ENCODE measurements around the gene ZNF559.
"Not testable (repeated sequence)": the region's sequence is repeated elsewhere in the genome, so short reads cannot be mapped to it uniquely, and the experiment has no call there.

The ZNF559 gene

DNA sequence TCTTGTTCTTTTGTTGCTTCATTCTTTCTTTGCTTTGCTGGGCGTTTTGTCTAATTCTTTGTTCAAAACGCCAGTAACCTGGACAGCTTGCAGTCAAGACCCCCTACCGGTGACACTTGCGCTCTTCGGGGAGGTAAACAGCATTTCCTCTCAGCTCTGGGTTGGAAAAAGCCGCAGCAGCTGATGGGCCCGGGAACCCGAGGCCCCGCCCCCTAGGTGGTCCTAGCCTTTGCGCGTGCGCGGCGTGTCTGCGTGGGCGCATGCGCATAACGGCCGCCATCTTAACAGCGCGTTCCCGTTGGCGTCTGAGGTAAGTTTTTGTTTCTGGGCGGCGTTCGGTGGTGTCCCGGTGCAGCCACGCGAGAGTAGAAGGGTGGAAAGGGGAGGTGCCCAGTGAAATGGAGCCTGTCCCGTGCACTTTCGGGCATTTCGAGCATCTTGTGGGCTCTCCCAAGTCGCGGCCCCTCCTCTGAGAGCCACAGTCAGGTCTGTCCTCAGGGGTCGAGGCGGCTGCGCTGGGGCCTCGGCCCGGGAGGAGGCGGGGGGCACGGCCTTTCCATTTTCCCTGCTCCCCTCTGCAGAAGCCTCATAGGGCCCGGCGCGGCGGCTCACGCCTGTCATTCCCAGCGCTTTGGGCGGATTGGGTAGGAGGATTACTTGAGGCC is at the start of gene ZNF559:
ZNF559 (plus strand) TSS at position 261 of the 665 bp plus-strand sequence. CDS start 14,371 bp downstream, outside the sequence.
- DNase-seq, result peak; percentile 67

DNA sequence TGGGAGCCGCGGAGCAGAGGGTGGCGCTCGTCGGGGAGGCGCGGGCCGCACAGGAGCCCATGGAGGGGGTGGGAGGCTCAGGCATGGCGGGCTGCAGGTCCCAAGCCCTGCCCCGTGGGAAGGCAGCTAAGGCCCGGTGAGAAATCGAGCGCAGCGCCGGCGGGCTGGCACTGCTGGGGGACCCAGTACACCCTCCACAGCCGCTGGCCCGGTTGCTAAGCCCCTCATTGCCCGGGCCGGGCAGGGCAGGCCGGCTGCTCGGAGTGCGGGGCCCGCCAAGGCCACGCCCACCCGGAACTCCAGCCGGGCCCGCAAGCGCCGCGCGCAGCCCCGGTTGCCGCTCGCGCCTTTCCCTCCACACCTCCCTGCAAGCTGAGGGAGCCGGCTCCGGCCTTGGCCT is 40.5 kb upstream of the ZNF559 start:
- DNase-seq, result not testable (repeated sequence)

DNA sequence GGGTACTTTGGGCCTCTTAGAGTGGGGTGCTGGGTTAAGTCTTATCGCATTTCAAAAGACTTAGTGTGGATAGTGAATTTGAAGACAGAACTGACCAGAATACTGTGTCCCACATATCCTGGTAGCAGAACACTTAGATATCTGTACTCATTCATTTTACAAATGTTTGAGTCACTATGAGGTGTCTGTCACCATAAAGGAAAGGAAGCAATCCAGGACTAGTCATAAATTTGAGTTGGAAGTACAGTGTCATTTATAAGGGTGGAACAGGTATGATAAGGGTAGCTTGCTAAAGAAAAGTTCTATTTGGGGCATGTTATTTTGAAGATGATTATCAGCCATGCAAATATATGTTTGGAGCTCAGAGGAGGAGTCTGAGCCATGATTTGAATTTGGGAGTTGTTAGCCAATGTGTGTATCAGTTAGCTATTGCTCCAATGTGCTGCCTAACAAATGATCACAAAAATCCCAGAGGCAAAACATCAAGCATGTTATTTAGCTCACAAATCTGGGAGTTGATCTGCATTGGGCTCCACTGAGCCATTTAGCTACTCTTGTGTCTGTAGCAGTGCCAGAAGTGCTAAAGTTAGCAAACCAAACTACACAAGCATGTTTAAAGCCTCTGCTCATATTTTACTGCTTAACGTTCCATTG is 34.6 kb upstream of the ZNF559 start:
- no peak for DNase-seq

DNA sequence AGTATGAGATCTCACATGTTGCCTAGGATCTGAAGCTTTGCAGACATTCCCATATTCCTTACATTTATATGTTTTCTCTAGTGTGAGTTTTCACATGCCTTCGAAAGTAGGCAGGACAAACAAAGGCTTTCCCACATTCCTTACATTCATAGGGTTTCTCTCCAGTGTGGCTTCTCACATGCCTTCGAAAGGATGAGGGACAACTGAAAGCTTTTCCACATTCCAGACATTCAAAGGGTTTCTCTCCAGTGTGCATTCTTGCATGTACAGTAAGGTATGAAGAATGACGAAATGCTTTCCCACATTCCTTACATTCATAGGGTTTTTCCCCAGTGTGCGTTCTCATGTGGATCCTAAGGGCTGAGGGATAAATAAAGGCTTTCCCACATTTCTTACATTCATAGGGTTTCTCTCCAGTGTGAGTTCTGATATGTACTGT is 28.5 kb upstream of the ZNF559 start:
- no peak for DNase-seq

DNA sequence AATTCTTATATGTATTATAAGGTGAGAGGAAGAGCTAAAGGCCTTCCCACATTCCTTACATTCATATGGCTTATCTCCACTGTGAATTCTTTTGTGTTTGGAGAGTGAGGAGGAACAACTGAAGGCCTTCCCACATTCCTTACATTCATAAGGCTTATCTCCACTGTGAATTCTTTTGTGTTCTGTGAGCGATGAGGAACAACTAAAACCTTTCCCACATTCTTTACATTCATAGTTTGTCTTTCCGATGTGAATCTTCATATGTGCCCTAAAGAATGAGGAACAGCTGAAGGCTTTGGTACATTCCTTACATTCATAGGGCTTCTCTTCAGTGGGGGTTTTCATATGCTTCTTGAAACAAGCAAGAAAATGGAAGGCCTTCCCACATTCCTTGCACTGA is 27.6 kb upstream of the ZNF559 start:
- DNase-seq, result no peak

DNA sequence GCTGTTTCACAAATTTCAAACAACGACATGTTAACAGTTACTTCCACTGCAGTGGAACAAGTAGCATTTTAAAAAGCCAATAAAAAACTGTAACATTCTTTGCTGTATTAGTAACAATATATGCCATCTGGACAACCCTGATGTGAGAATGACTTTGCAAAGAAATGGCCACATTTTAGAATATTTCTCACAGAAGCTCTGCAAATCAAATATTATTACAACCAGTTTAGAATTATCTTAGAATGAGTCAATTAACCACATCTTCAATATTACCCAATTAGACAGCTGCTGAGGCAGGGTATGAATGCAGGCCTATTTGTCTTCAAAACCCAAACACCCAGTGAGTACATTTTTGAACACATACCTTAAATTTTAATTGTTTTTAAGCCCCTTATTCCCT is 17.5 kb upstream of the ZNF559 start:
- DNase-seq, result no peak

DNA sequence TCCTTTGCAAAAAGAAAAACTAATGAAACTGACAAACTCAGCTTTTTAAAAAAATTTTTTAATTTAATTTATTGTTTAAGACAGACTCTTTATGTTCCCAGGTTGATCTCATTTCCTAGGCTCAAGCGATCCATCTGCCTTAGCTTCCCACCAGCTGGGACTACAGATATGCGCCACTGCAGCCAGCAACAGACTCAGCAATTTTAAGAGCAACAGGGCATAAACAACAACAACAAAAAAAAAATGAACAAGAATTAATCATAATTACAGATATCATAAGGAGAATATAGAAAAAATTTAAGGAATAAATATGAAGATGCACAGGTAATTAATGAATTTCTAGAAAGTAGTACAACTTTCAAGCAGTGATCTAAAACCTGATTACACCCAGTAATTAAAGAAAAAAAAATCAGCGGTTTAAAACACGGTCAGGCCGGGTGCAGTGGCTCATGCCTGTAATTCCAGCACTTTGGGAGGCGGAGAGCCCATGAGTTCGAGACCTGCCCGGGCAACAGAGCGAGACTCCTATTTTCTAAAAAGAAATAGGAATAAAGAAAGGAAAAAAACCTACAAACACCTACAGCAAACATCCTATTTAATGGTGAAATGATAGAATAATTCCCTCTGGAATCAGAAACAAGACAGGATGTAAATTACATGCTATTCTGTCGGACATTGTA is 15.7 kb upstream of the ZNF559 start:
- DNase-seq, result no peak

DNA sequence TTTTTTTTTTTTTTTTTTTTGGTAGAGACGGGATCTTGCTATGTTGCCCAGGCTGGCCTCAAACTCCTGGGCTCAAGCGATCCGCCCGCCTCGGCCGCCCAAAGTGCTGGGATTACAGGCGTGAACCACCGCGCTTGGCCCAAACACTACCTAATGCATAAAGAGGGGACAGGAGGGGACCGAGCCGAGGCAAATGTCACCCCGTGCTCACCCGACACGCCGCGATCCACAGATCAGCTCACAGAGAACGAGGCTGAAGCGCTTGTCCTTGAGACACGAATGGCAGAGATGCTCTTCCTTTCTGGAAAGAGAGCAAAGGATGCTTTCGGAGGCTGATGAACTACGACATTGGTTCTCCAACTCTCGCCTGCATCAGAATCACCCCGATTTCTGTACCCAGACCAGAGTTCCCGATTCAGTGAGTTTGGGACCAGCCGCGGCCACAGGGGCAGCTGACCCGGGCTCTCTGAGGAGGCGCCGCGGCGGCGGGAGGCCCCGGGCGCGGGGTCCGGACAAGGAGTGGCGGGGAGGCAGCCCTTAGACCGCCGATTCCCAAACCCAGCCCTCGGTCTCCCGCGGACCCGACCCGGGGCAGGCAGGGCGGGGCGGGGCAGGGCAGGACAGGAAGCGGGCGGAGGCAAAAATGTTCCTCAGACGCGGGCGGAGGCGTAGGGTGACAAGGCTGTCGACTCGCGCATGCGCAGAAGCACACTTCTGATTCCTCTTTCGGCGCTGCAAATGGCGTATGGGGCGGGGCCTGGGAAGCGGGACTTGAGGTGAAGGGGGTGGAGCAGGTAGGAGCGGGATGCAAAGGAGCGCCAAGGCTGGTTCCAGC is 14.6 kb upstream of the ZNF559 start, which contains the start of gene ZNF699:
ZNF699 (minus strand) TSS at position 700 of the 835 bp plus-strand sequence. CDS start 4,719 bp downstream, outside the sequence.
- no peak for DNase-seq

DNA sequence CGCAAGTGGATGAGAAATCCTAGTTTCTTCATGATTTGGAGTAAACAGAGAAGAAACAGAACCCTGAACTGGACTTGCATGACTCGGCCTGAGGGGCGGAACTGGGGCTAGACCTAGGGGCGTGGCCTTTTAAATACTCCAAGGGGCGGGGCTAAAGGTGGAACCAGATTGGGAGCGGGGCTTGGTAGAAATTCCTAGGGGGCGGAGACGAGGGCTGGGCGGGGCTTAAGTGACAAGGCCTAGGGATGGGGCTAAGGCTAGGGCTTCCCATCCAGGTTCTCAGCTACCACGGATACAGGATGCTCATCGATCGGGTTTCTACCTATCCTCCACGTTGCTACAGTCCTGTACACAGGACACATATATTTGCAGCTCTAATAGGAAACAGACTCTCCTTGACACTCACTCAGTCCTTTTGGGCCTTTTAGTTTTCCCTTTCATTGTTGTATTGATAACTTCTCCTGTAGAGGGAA is 14.0 kb upstream of the ZNF559 start:
- no peak for DNase-seq

DNA sequence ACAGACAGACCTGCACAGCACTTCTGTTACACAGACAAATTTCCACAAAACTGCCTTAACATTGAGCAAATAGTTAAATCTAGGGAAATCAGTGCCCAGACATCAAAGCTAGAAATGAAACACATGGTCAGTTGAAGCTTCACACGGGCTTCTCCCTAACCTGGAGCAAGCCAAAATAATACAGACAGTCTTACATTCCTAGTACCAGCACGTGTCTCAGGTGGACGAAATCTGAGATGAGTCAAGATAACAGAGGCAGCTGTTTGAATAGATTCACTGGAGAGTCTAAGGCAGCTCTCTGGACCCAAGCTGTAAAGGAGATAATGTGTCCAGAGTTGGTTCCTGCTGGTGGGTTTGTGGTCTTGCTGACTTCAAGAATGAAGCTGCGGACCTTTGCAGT is 10.2 kb upstream of the ZNF559 start:
- DNase-seq, result no peak

DNA sequence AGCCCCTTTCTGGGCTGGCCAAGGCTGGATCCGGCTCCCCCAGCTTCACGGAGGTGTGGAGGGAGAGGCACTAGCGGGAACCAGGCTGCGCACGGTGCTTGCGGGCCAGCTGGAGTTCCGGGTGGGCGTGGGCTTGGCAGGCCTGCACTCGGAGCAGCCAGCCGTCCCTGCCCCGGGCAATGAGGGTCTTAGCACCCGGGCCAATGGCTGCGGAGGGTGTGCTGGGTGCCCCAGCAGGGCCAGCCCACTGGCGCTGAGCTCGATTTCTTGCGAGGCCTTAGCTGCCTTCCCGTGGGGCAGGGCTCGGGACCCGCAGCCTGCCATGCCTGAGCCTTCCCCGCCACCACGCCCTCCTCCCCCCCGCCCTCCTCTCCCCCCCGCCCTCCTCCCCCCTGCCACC is 2.6 kb upstream of the ZNF559 start:
- DNase-seq, result no peak

DNA sequence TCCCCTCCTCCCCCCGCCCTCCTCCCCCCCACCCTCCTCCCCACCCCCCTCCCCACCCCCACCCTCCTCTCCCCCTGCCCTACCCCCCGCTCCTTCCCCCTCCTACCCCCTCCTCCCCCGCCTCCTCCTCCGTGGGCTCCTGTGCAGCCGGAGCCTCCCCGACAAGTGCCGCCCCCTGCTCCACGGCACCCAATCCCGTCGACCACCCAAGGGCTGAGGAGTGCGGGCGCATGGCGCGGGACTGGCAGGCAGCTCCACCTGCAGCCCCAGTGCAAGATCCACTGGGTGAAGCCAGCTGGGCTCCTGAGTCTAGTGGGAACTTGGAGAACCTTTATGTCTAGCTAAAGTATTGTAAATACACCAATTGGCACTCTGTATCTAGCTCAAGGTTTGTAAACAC is 2.2 kb upstream of the ZNF559 start:
- DNase-seq, result not testable (repeated sequence)

DNA sequence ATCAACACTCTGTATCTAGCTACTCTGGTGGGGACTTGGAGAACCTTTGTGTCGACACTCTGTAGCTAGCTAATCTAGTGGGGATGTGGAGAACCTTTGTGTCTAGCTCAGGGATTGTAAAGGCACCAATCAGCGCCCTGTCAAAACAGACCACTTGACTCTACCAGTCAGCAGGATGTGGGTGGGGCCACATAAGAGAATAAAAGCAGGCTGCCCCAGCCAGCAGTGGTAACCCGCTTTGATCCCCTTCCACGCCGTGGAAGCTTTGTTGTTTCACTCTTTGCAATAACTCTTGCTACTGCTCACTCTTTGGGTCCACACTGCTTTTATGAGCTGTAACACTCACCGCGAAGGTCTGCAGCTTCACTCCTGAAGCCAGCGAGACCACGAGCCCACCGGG is 1.8 kb upstream of the ZNF559 start:
- DNase-seq, result not testable (repeated sequence)

DNA sequence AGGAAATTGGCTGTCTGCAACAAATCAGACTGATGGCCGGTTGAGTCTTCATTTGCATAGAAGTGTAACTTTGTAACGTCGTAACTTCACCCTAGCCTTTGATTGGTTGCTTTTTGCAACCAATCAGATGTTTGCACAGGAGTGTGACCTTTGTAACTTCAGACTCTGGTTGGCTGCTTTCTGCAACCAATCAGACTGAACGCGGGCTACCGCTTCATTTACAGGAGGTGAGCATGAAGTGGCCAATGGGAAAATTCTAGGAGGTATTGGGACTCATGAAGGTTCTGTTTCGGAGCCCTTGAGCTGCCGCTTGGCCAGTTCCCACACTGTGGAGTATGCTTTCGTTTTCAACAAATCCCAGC is 441 bp upstream of the ZNF559 start:
- DNase-seq, result no peak

DNA sequence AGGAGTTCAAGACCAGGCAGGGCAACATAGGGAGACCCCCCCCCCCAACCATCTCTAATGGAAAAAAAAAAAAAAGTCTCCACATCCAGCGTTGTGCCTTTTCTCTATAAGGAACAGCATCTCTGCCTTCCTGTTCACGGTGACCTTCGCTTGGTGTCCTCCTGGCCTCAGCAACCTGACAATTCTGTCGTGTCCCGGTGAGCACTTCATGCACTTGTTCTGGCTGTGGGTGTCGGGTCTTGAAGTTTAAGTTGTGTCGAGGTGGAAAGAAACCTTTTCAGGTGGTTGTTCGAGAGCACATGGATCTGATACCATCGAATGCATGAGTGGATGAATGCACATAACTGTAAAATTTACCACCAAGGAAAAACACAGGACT is 594 bp downstream of the ZNF559 start:
- no peak for DNase-seq

DNA sequence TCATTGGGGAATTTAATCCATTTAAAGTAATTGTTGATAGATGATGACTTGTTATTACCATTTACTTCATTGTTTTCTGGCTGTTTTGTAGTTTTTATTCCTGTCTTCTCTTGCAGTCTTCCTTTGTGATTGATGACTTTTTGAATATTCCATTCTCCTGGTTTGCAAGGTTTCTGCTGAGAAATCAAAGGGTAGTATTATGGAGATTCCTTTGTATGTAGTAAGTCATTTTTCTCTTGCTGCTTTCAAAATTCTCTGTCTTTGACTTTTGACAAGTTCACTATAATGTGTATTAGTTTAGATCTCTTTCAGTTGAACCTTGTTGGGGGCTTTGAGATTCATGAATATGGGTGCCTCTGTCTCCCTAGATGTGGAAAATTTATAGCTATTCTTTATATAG is 6.0 kb downstream of the ZNF559 start:
- no peak for DNase-seq

DNA sequence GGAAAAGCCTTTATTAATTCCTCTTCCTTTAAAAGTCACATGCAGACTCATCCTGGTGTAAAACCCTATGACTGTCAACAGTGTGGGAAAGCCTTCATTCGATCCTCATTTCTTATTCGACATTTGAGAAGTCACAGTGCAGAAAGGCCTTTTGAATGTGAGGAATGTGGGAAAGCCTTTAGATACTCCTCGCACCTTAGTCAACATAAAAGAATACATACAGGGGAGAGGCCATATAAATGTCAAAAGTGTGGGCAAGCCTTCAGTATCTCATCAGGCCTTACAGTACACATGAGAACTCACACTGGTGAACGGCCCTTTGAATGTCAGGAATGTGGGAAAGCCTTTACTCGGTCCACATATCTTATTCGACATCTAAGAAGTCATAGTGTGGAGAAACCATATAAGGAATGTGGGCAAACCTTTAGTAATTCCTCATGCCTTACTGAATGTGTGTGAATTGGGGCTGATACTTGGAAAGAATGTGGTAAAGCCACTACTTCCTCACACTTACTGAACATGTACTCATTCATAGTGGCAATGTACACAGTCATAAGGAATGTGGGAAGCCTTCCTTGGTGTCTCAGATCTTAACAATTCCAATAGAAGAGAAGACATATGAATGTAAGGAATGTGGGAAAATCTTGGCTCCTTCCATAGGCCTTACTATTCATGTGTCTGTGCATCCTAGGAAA is 18.8 kb downstream of the ZNF559 start:
- no peak for DNase-seq

DNA sequence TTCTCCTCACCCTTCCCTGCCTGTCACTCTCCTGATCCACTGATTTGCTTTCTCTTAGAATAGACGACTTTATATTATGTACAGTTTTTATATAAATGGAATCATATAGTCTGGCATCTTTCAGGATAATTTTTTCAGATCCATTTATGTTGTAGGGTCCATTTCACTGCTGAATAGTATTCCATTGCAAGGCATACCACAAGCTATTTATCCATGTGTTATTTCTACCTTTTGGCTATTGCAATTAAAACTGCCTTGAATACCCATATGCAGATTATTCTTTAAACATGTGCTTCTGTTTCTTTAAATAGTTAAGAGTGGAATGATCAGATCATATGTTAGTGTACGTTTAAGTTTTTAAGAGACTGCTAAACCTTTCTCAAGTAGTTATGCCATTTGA is 21.0 kb downstream of the ZNF559 start:
- no peak for DNase-seq

DNA sequence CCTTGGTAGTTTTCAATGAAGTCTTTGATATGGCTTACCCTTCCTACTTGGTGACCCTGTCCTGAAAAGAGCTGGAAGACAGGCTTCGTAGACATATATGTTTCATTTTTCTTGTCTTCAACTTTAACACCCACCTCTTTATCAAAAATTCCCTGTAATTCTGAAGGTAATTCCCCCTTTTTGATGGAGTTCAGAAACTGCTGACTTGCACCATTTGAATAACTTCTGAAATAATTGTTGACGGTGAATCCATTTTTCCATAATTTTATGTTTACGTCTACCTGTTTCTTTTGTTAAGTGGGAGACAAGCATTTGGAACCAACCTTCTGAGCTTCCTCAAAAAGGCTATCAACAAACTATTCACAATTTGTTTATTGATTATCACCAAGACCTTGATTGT is 24.3 kb downstream of the ZNF559 start:
- no peak for DNase-seq

DNA sequence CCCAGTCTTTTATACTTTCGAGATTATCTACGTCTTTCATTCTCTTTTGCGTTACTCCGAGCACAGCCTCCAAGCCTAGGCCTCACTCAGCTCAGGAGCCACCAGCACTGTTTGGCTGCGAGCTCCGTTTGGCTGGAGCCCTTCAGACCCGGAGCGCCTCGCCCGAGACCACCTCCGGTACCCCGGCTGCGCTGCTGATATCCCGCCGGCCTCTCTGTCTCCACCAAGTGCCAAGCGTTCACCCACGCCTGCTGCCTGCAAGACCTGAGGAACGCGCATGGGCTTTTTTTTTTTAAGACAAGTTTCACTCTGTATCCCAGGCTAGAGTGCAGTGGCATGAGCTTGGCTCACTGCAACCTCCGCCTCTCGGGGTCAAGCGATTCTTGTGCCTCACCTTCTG is 24.7 kb downstream of the ZNF559 start:
- no peak for DNase-seq

DNA sequence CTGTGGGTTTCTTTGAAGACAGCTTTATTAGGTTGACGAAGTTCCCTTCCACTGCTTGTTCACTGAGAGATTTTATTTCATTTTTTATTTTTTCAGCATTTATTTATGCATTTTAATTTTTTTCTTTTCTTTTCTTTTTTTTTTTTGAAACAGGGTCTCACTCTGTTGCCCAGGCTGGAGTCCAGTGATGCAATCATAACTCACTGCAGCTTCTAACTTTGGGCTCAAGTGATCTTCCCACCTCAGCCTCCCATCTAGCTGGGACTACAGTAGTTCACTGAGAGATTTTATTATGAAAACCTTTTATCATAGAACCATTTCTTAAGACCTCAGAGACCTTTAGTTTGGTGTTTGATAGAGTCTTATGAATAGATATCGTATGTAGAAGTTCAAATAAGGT is 28.5 kb downstream of the ZNF559 start:
- no peak for DNase-seq

DNA sequence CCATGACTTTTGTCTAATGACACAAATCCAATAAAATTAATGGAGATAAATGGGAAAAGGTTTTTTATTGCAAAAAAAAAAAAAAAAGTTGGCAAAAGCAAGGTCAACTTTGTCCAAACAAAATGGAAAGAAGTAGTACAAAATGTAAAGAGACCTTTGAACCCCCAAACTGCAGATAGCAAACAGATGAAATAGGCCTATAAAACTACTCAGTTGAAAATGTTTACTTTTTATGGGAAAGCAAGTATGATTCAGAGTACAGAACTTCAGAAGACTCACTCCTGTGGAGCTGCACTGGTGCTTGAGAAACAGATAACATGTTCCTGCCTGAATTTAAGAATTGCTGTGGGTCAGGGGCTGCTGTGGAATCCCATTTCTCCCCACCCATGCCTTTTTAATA is 29.0 kb downstream of the ZNF559 start:
- no peak for DNase-seq

DNA sequence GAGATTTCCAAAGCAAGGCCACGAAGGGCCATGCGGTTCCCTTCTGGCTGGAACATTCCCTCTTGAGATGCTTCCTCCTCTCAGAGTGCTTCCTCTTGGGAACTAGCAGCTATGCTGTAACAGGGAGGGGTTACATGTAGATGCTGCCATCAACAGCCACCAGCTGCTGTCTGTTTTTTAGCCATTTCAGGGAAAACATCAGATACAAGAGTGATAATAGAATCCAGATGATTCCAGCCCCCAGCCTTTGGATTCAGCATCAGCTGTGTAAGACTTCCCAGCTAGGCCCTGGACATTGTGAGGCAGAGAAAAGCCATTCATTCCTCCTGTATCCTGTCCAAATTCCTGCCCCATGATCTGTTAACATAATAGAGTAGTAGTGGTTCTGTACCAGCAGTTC is 30.7 kb downstream of the ZNF559 start:
- no peak for DNase-seq

Measured in cortex of kidney (tissue), 1 donor.